GM19395 (cell line): ENCODE data around the gene LMNA.
"Not testable (repeated sequence)": the region's sequence is repeated elsewhere in the genome, so short reads cannot be mapped to it uniquely, and the experiment has no call there.

Experiments used
- ATAC-seq: cut with Tn5 transposase; IDR thresholded peaks from one replicate; pipeline ENCODE4 v1.9.1; 2021; ENCODE audit warnings: mild to moderate bottlenecking, moderate library complexity; ENCODE audit not compliant: unreplicated experiment

Gene LMNA

GRCh38 chr1:156160000-156160742, 45.7 kb downstream of the LMNA start:
- ATAC-seq: no peak

- no peak for ATAC-seq
These were observed 46.2 kb downstream of the LMNA start for GRCh38 chr1:156160743-156161171.

- no peak for ATAC-seq
These were observed 48.0 kb downstream of the LMNA start for GRCh38 chr1:156162430-156163037.

- ATAC-seq: no peak
These were observed 49.2 kb downstream of the LMNA start for GRCh38 chr1:156163712-156164111.

GRCh38 chr1:156164125-156164831, 49.8 kb downstream of the LMNA start:
- ATAC-seq: no peak

- no peak for ATAC-seq
These were observed 50.6 kb downstream of the LMNA start for GRCh38 chr1:156165083-156165482.

GRCh38 chr1:156167536-156167935, 53.0 kb downstream of the LMNA start:
- no peak for ATAC-seq

- ATAC-seq: no peak
These were observed 58.4 kb downstream of the LMNA start for GRCh38 chr1:156172696-156173470.

- no peak for ATAC-seq
These were observed 62.2 kb downstream of the LMNA start for GRCh38 chr1:156176610-156177210.

- no peak for ATAC-seq
These were observed 63.6 kb downstream of the LMNA start for GRCh38 chr1:156177919-156178654.

GRCh38 chr1:156180471-156180870, 66.0 kb downstream of the LMNA start:
- ATAC-seq: no peak

GRCh38 chr1:156181391-156181924, 66.9 kb downstream of the LMNA start:
- ATAC-seq: not testable (repeated sequence)

GRCh38 chr1:156182010-156182779, 67.7 kb downstream of the LMNA start:
- ATAC-seq: not testable (repeated sequence)

GRCh38 chr1:156186347-156187177, 72.1 kb downstream of the LMNA start:
- not testable (repeated sequence) for ATAC-seq
